ENCODE data around the gene GALNT12. TPM values are rescaled to one million over a fixed set of nuclear protein-coding genes. Genes with fewer than 3 reads are reported as not detected.

Gene GALNT12
- total and polyA plus RNA-seq, 2 experiments from 2014 or later, result 14.6 to 23.6 TPM

GRCh38 chr9:98768344-98768743, 39.1 kb upstream of the GALNT12 start (continued):
- TF ChIP-seq ZNF462 (CRISPR knock-in tag; IDR thresholded peaks at IDR 0.05), result no peak
- TF ChIP-seq ZNF114 (CRISPR knock-in tag; IDR thresholded peaks at IDR 0.05), result no peak
- TF ChIP-seq CREB1 (CRISPR knock-in tag; IDR thresholded peaks at IDR 0.05; ENCODE audit: low read depth), result no peak
- TF ChIP-seq CTCF (conservative IDR thresholded peaks at IDR 0.05; ENCODE audit: low read depth in 2 of 2), result no peak

- no peaks in the 10 kb centered on the region for H3K9me3 Mint-ChIP-seq
- Histone ChIP-seq H3K36me3 (ENCODE audit: insufficient read depth) (peaks cover 21% of the 10 kb centered on the region), H3K79me2 (replicated peaks; ENCODE audit: insufficient read depth) (0 out of 2 replicates have a peak, but pooled peaks cover 3% of the 10 kb centered on the region), H2AFZ (no peak overlapping the region), H3K4me1 (ENCODE audit: insufficient read depth) (no peaks in the 10 kb centered on the region), H3K4me3 (no peak overlapping the region), H3K4me2 (no peak overlapping the region), H3K9me2 (ENCODE audit: insufficient read depth) (no peaks in the 10 kb centered on the region), H3F3A (replicated peaks; ENCODE audit: low read depth) (no peaks in the 10 kb centered on the region), H3K27ac (ENCODE audit: low read depth) (no peak overlapping the region), H3K27me3 (ENCODE audit: insufficient read depth) (no peaks in the 10 kb centered on the region), H4K20me1 (replicated peaks; ENCODE audit: insufficient read depth) (peaks cover 5% of the 10 kb centered on the region)
- DNase-seq (ENCODE audit: low spot score) (no peak), ATAC-seq (no peak)
- H3K4me3 Mint-ChIP-seq, result no peak overlapping the region
- H3K36me3 Mint-ChIP-seq (ENCODE audit: low read depth), result peaks cover 79% of the 10 kb centered on the region
- H3K27me3 Mint-ChIP-seq (ENCODE audit: insufficient read depth, low read depth, poor library complexity), result peaks cover 14% of the 10 kb centered on the region
- no peaks in the 10 kb centered on the region; the same call in 2 of the 3 replicates for H3K4me1 Mint-ChIP-seq
- H3K27ac Mint-ChIP-seq, result no peak overlapping the region
- TF ChIP-seq EZH2phosphoT487 (IDR thresholded peaks at IDR 0.05; ENCODE audit: unreplicated experiment), result no peak
- TF ChIP-seq ETS1 (IDR thresholded peaks at IDR 0.05), result no peak
- no peak for TF ChIP-seq CTCF (conservative IDR thresholded peaks at IDR 0.05; ENCODE audit: low read depth in 2 of 2)
- no peak for TF ChIP-seq JUNB (IDR thresholded peaks at IDR 0.05; ENCODE audit: unreplicated experiment)
- no peak for TF ChIP-seq REST (IDR thresholded peaks at IDR 0.05; ENCODE audit: unreplicated experiment)
- TF ChIP-seq ZNF114 (CRISPR knock-in tag; IDR thresholded peaks at IDR 0.05), result no peak
- TF ChIP-seq POLR2AphosphoS5 (IDR thresholded peaks at IDR 0.05; ENCODE audit: low read depth), result no peak
- no peak for TF ChIP-seq CREB1 (CRISPR knock-in tag; IDR thresholded peaks at IDR 0.05; ENCODE audit: low read depth)
- TF ChIP-seq STAT1 (IDR thresholded peaks at IDR 0.05; ENCODE audit: unreplicated experiment), result no peak
Measured at GRCh38 chr9:98770717-98771116, 36.8 kb upstream of the GALNT12 start.
